HAP-1 (cell line): Measurements from ENCODE around the gene MARCHF3.

ENCODE experiments used
- DNase-seq, 2 experiments: peaks; one replicate each; pipeline ENCODE4 v3.0.0-alpha.2; 2016 to 2020; ENCODE audit warnings: low spot score in 2 of 2
- H3K27me3 ChIP-seq: fragments of 250-450 bp; sonication (Bioruptor Pico); 2 replicates; pipeline ENCODE4 v1.5.1; 2020; ENCODE audit warnings: low read depth, mild to moderate bottlenecking, moderate library complexity
- H3K36me3 ChIP-seq: fragments of 250-450 bp; sonication (Bioruptor Pico); replicated peaks from 2 replicates; pipeline ENCODE4 v1.5.1; 2020; ENCODE audit warnings: mild to moderate bottlenecking
- H3K4me1 ChIP-seq: fragments of 250-450 bp; sonication (Bioruptor Pico); 2 replicates; pipeline ENCODE4 v1.5.1; 2020; ENCODE audit warnings: mild to moderate bottlenecking
- H3K4me3 ChIP-seq: fragments of 250-450 bp; sonication (Bioruptor Pico); 2 replicates; pipeline ENCODE4 v1.5.1; 2020; ENCODE audit warnings: mild to moderate bottlenecking, moderate library complexity
- H3K9me3 ChIP-seq: fragments of 250-450 bp; sonication (Bioruptor Pico); 2 replicates; pipeline ENCODE4 v1.5.1; 2020; ENCODE audit warnings: mild to moderate bottlenecking, moderate library complexity
- in situ Hi-C: fragments of 300-500 bp; cut with MboI; formaldehyde crosslinking; loops from 3 replicates; pipeline ENCODE4 v1.14.3; 2020; ENCODE audit warnings: low sequenced_read_pairs, inconsistent platforms, mixed read lengths

Gene MARCHF3

DNA sequence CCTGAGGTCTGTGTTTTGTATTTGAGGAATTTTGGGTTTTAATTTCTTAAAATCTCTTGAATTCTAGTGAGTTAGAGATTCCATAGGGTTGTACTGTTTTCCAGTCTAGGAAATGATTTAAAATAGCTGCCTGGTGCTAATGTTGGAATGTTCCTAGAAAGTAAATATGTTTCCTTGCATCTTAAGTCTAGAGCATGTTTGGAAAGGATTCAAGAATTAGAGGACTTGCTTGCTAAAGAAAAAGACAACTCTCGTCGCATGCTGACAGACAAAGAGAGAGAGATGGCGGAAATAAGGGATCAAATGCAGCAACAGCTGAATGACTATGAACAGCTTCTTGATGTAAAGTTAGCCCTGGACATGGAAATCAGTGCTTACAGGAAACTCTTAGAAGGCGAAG is 211.6 kb downstream of the MARCHF3 start:
- Histone ChIP-seq H3K36me3 (peaks cover 94% of the 10 kb centered on the region), H3K9me3 (no peaks in the 10 kb centered on the region), H3K27me3 (no peaks in the 10 kb centered on the region), H3K4me3 (no peak overlapping the region), H3K4me1 (no peaks in the 10 kb centered on the region; the same call in 1 of the 2 replicates)
- DNase-seq = no peak
- in situ Hi-C loops = no loop called here
